ENCODE measurements around the gene RCL1.
"Not testable (repeated sequence)": the region's sequence is repeated elsewhere in the genome, so short reads cannot be mapped to it uniquely, and the experiment has no call there.

RCL1 gene

GRCh38 chr9:4792572-4793458 lies at the start of gene RCL1:
TSS of gene RCL1 (plus strand) at chr9:4792944. CDS start at chr9:4793092, 148 bp downstream.
- DNase-seq (ENCODE audit: low spot score): peak; percentile 79

GRCh38 chr9:4743131-4743875 lies 49.4 kb upstream of the RCL1 start:
- DNase-seq (ENCODE audit: low spot score): no peak

- no peak for DNase-seq (ENCODE audit: low spot score)
Measured at GRCh38 chr9:4746278-4747030, 46.3 kb upstream of the RCL1 start.

GRCh38 chr9:4748612-4749011 lies 44.1 kb upstream of the RCL1 start:
- DNase-seq (ENCODE audit: low spot score): no peak

- DNase-seq (ENCODE audit: low spot score): no peak
Measured at GRCh38 chr9:4750023-4750673, 42.6 kb upstream of the RCL1 start.

GRCh38 chr9:4754530-4754929 lies 38.2 kb upstream of the RCL1 start:
- DNase-seq (ENCODE audit: low spot score): not testable (repeated sequence)

GRCh38 chr9:4755026-4755609 lies 37.6 kb upstream of the RCL1 start:
- DNase-seq (ENCODE audit: low spot score): no peak

GRCh38 chr9:4756420-4756819 lies 36.3 kb upstream of the RCL1 start:
- no peak for DNase-seq (ENCODE audit: low spot score)

- no peak for DNase-seq (ENCODE audit: low spot score)
Measured at GRCh38 chr9:4760122-4760521, 32.6 kb upstream of the RCL1 start.

GRCh38 chr9:4762108-4762885 lies 30.4 kb upstream of the RCL1 start:
- peak; percentile 13 for DNase-seq (ENCODE audit: low spot score)

GRCh38 chr9:4762886-4763541 lies 29.7 kb upstream of the RCL1 start:
- no peak for DNase-seq (ENCODE audit: low spot score)

- DNase-seq (ENCODE audit: low spot score): no peak
Measured at GRCh38 chr9:4764033-4764432, 28.7 kb upstream of the RCL1 start.

- no peak for DNase-seq (ENCODE audit: low spot score)
Measured at GRCh38 chr9:4768681-4769080, 24.1 kb upstream of the RCL1 start.

- DNase-seq (ENCODE audit: low spot score): no peak
Measured at GRCh38 chr9:4769321-4770080, 23.2 kb upstream of the RCL1 start.

- no peak for DNase-seq (ENCODE audit: low spot score)
Measured at GRCh38 chr9:4771788-4772187, 21.0 kb upstream of the RCL1 start.

- no peak for DNase-seq (ENCODE audit: low spot score)
Measured at GRCh38 chr9:4774209-4774608, 18.5 kb upstream of the RCL1 start.

GRCh38 chr9:4774958-4775357 lies 17.8 kb upstream of the RCL1 start:
- not testable (repeated sequence) for DNase-seq (ENCODE audit: low spot score)

- no peak for DNase-seq (ENCODE audit: low spot score)
Measured at GRCh38 chr9:4780651-4781050, 12.1 kb upstream of the RCL1 start.

- DNase-seq (ENCODE audit: low spot score): no peak
Measured at GRCh38 chr9:4781408-4781807, 11.3 kb upstream of the RCL1 start.
